Femur (tissue), 1 donor: ENCODE measurements around the gene AMFR.

ENCODE experiments used
- DNase-seq: peaks from one replicate; pipeline ENCODE4 v3.0.0-alpha.2; 2017

The AMFR gene

GRCh38 chr16:56329887-56330286, 95.5 kb downstream of the AMFR start:
- no peak for DNase-seq

DNA sequence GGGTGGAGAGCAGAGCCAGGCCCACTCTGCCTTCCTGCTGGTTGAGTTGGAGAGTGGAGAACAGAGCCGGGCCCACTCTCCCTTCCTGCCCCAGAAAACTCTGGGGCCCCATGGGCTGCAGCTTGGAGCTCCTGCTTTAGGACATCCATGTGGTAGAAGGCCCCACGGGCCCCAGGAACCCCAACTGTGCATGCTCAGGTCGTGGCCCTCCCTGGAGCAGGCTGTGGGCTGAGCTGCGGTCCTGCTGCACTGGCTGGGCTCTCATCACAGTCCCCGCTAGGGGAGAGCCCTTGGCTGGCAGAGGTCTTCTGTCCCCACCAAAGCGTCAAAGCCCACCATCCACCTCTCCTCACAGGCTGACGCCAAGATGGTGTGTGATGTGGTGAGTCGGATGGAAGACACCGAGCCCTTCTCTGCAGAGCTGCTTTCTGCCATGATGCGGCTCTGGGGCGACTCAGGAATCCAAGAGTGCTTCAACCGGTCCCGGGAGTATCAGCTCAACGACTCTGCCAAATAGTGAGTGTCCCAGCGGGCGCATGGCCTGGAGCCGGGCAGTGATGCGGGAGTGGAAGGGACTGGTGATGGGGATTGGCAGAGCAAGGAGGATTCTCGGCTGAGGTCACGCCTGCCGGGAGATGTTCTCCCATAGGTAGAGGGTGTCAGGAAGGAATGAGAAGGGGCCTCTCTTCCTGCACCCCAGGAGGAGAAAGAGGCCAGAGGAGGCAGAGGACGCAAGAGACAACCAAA, 96.9 kb downstream of the AMFR start:
- DNase-seq: no peak

DNA sequence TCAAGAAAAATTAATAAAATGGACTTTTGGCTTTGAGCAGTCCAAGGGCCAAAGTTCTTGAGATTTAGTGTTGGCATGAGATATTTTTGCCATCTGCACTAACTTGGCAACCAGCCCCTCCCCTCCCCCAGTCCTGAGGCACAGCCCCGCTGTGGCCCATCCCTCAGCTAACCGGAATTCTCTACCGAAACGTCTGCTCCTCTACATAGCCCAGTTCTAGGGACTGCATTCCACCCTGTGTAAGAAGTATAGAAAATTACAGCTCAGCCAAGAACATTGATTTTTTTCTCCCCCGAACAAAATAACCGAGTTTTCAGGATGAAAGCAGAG, 97.5 kb downstream of the AMFR start:
- no peak for DNase-seq

GRCh38 chr16:56327071-56327928, 98.0 kb downstream of the AMFR start:
- DNase-seq: no peak

GRCh38 chr16:56325956-56326355, 99.4 kb downstream of the AMFR start:
- no peak for DNase-seq

GRCh38 chr16:56324406-56324805, 100.9 kb downstream of the AMFR start:
- no peak for DNase-seq

- no peak for DNase-seq
Observed at GRCh38 chr16:56321571-56321970, 103.8 kb downstream of the AMFR start.

- no peak for DNase-seq
Observed at GRCh38 chr16:56320811-56321558, 104.4 kb downstream of the AMFR start.

GRCh38 chr16:56320056-56320455, 105.3 kb downstream of the AMFR start:
- DNase-seq: no peak

GRCh38 chr16:56319376-56319775, 106.0 kb downstream of the AMFR start:
- DNase-seq: no peak

DNA sequence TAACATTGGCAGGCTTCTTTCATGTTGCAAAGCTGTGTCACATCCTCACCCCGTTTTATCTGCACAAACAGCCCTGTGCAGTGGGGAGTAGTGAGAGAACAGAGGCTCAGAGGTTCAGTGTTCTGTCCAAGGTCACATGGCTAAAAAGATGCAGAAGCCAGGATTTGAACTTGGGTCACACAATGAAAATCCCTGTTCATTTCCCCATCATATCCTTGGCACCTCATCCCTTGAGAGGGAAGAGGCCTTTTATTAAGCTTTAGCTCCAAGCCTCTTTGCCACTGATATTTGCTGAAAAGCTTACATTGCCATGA, 106.6 kb downstream of the AMFR start:
- DNase-seq: no peak

- DNase-seq: peak; percentile 92
Observed at GRCh38 chr16:56317998-56318826, 107.1 kb downstream of the AMFR start.

DNA sequence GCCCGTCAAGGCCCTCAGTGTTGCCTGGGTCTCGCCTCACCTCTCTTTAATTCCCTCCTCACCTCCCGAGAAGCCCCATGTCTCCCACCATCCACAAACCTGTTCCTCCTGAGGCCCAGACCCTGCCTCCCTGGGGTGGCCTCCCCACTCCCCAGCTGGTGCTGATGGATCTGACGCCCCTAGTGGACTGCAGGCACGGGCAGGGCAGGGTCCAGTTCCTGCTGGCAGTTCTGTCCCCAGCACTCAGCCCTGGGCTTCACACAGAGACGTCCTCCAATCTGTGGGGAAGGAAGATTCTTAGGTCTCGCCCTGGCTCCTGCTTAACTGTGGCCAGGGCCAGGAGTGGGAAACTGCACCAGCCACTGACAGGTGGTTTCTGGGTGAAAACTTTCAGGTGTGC, 108.8 kb downstream of the AMFR start:
- no peak for DNase-seq

DNA sequence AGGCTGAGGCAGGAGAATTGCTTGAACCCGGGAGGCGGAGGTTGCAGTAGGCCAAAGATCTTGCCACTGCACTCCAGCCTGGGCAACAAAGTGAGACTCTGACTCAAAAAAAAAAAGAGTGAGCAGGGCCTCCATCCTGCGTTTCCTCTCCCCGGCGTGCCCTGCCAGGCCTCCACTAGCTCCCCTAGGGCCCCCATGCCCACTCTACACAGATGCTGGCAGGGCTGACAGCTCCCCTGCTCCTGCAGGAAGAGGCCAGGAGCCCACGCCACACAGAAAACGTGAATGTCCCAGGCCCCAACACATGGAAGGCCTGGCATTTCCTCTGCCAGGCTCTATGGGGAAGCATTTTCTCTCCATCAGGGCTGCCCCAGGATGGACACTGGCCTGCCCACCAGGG, 109.4 kb downstream of the AMFR start:
- DNase-seq: no peak

DNA sequence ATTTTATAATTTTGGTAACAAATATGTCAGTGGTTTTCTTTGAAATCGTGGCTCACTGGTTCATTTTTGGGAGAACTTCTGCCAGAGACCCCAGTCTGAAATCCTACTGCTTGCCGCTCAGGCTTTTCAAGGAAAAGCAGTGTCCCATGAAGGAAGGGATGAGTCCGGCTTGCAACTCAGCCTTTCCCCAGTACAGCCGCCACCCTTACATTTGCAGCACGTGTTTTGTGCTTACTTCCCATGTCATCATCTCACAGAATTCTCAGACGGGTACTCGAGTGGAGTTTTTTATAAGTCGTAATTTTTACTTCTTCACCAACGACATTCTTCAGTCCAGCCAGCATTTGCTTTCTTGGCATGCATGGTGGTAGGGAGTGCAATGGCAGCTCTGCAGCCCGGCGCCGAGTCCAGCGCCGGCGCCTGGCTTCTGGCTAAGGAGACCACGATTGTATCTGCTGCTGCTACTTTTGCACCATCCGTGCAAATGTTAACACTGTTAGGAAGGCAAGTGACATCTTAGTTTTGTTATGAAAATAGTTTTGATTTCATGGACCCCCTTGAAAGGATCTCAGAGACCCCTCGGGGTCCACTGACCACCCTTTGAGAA, 111.0 kb downstream of the AMFR start:
- DNase-seq: no peak

- no peak for DNase-seq
Observed at GRCh38 chr16:56312556-56312955, 112.8 kb downstream of the AMFR start.

- no peak for DNase-seq
Observed at GRCh38 chr16:56312028-56312300, 113.4 kb downstream of the AMFR start.
